Esophagus muscularis mucosa (tissue), 4 donors: Measurements from ENCODE around the gene NCF4. TPM values are rescaled to one million over a fixed set of nuclear protein-coding genes. Genes with fewer than 3 reads are reported as not detected.

Source experiments
- DNase-seq: peaks from one replicate; pipeline ENCODE4 v3.0.0-alpha.2; 2017; ENCODE audit errors: extremely low spot score
- H3K27ac ChIP-seq, 4 donors: fragments of 200-600 bp; sonication (generic); replicated peaks in 1 of 4; 1 replicate in 3 of 4; 2 replicates in 1 of 4; pipeline ENCODE4 v1.5.1; 2016 to 2019; ENCODE audit warnings: mild to moderate bottlenecking in 1 of 4
- H3K27me3 ChIP-seq, 4 donors: fragments of 200-600 bp; sonication (generic); one replicate each; pipeline versions ENCODE4 v1.5.1 to v1.6.0; 2016 to 2019
- H3K36me3 ChIP-seq, 4 donors: fragments of 200-600 bp; sonication (generic); one replicate each; pipeline ENCODE4 v1.5.1; 2016 to 2019
- H3K4me1 ChIP-seq, 4 donors: fragments of 200-600 bp; sonication (generic); one replicate each; pipeline ENCODE4 v1.5.1; 2016 to 2019
- H3K4me3 ChIP-seq, 4 donors: fragments of 200-600 bp; sonication (generic); 1 replicate in 2 of 4; 2 replicates in 2 of 4; pipeline ENCODE4 v1.5.1; 2016 to 2019; ENCODE audit warnings: mild to moderate bottlenecking in 4 of 4, moderate library complexity in 1 of 4
- H3K9me3 ChIP-seq, 4 donors: fragments of 200-600 bp; sonication (generic); 1 replicate in 3 of 4; 2 replicates in 1 of 4; pipeline ENCODE4 v1.5.1; 2016 to 2019
- CTCF ChIP-seq, 3 experiments: fragments of 200-600 bp in 2 of 3; fragments of 450-650 bp in 1 of 3; sonication (generic) in 2 of 3; IDR thresholded peaks; one replicate each; pipeline ENCODE4 v1.5.1; 2017 to 2019; ENCODE audit warnings: antibody characterized with exemption in 3 of 3, mild to moderate bottlenecking in 2 of 3, moderate library complexity in 1 of 3
- EP300 ChIP-seq: sonication (generic); formaldehyde crosslinking; IDR thresholded peaks from one replicate; pipeline ENCODE4 v1.6.1; 2017; ENCODE audit warnings: antibody characterized with exemption
- POLR2A ChIP-seq: fragments of 450-650 bp; IDR thresholded peaks from one replicate; pipeline ENCODE4 v1.6.1; 2017; ENCODE audit warnings: antibody characterized with exemption, moderate library complexity, mild to moderate bottlenecking, low read depth
- POLR2AphosphoS5 ChIP-seq, 2 donors: sonication (generic); formaldehyde crosslinking; IDR thresholded peaks; one replicate each; pipeline ENCODE4 v1.6.1; 2017; ENCODE audit warnings: antibody characterized with exemption in 2 of 2
- WGBS: methylation state at CpG from one replicate; pipeline ENCODE4 v1.1.5; 2018; 5-methylcytosine and 5-hydroxymethylcytosine counted together
- intact Hi-C: fragments of 100-400 bp; cut with DNase I; formaldehyde crosslinking; loops from one replicate; pipeline ENCODE4 v1.15.1; 2023
- total RNA-seq, 4 donors: library from RNA; depleted of rRNA; stranded (reverse); fragments of >200 nt; gene quantifications; one replicate each; pipeline versions ENCODE4 v1.1.0 to v1.2.1, GENCODE V29; 2016

The NCF4 gene
- total RNA-seq, 4 donors from 2014 or later, result 8.4 to 26.0 (median 14.2) TPM

- no peak for DNase-seq
- H3K4me3 ChIP-seq, result peak within 1 kb of the TSS; percentile 31 to 42 (median 40)
- peaks cover 4 to 16% (median 14%) of the 10 kb centered on the region in 4 donors for H3K4me1 ChIP-seq
- peaks cover 0 to 84% (median 49%) of the 10 kb centered on the region in 4 donors for H3K27me3 ChIP-seq
- TF ChIP-seq POLR2A (no peak), EP300 (no peak), POLR2AphosphoS5 (IDR thresholded peaks at IDR 0.05) (no peak), CTCF (IDR thresholded peaks at IDR 0.05) (no peak)
- H3K36me3 ChIP-seq, result no peaks in the 10 kb centered on the region
- H3K9me3 ChIP-seq, result no peaks in the 10 kb centered on the region
- WGBS, result 4% methylated on average over 17 of the region's 75 CpGs
- no peak within 1 kb of the TSS for H3K27ac ChIP-seq
- intact Hi-C loops, result no loop called here
These were observed 43.9 kb upstream of the NCF4 start, which contains the start of gene PVALB for GRCh38 chr22:36816636-36817524. Gene PVALB, minus strand, starts transcription at chr22:36817035. Its CDS starts 30 bp downstream, at chr22:36817005.

GRCh38 chr22:36817525-36817848 lies 43.3 kb upstream of the NCF4 start:
- no peak overlapping the region for H3K27ac ChIP-seq
- intact Hi-C loops, result no loop called here
- peaks cover 4 to 16% (median 14%) of the 10 kb centered on the region in 4 donors for H3K4me1 ChIP-seq
- 50% methylated on average over 5 of the region's 5 CpGs for WGBS
- no peaks in the 10 kb centered on the region for H3K9me3 ChIP-seq
- no peaks in the 10 kb centered on the region for H3K36me3 ChIP-seq
- TF ChIP-seq POLR2AphosphoS5 (IDR thresholded peaks at IDR 0.05) (no peak), POLR2A (no peak), EP300 (no peak), CTCF (IDR thresholded peaks at IDR 0.05) (no peak)
- peaks cover 0 to 87% (median 49%) of the 10 kb centered on the region in 4 donors for H3K27me3 ChIP-seq
- no peak for DNase-seq
- peak overlapping the region in 1 of 4 donors; percentile 40 for H3K4me3 ChIP-seq

GRCh38 chr22:36818010-36818642 lies 42.7 kb upstream of the NCF4 start:
- peaks cover 4 to 16% (median 14%) of the 10 kb centered on the region in 4 donors for H3K4me1 ChIP-seq
- intact Hi-C loops, result no loop called here
- no peaks in the 10 kb centered on the region for H3K9me3 ChIP-seq
- peaks cover 0 to 89% (median 52%) of the 10 kb centered on the region in 4 donors for H3K27me3 ChIP-seq
- no peak overlapping the region for H3K4me3 ChIP-seq
- TF ChIP-seq CTCF (IDR thresholded peaks at IDR 0.05), result no peak
- no peak for TF ChIP-seq EP300
- TF ChIP-seq POLR2AphosphoS5 (IDR thresholded peaks at IDR 0.05), result no peak
- TF ChIP-seq POLR2A, result no peak
- no peak for DNase-seq
- no peak overlapping the region for H3K27ac ChIP-seq
- no peaks in the 10 kb centered on the region for H3K36me3 ChIP-seq
- WGBS, result 75% methylated on average over 6 of the region's 6 CpGs

- Histone ChIP-seq H3K4me3 (no peak overlapping the region), H3K9me3 (no peaks in the 10 kb centered on the region), H3K27me3 (peaks cover 0 to 90% (median 53%) of the 10 kb centered on the region in 4 donors), H3K4me1 (peaks cover 4 to 16% (median 14%) of the 10 kb centered on the region in 4 donors), H3K36me3 (no peaks in the 10 kb centered on the region), H3K27ac (no peak overlapping the region)
- TF ChIP-seq CTCF (IDR thresholded peaks at IDR 0.05), result no peak
- no peak for TF ChIP-seq POLR2AphosphoS5 (IDR thresholded peaks at IDR 0.05)
- no peak for TF ChIP-seq EP300
- TF ChIP-seq POLR2A, result no peak
- DNase-seq, result no peak
- intact Hi-C loops, result no loop called here
- WGBS, result 21% methylated on average over 9 of the region's 9 CpGs
These were observed 41.7 kb upstream of the NCF4 start for GRCh38 chr22:36819112-36819511.
